ENCODE data around the gene CSF2RB.

CSF2RB gene

DNA sequence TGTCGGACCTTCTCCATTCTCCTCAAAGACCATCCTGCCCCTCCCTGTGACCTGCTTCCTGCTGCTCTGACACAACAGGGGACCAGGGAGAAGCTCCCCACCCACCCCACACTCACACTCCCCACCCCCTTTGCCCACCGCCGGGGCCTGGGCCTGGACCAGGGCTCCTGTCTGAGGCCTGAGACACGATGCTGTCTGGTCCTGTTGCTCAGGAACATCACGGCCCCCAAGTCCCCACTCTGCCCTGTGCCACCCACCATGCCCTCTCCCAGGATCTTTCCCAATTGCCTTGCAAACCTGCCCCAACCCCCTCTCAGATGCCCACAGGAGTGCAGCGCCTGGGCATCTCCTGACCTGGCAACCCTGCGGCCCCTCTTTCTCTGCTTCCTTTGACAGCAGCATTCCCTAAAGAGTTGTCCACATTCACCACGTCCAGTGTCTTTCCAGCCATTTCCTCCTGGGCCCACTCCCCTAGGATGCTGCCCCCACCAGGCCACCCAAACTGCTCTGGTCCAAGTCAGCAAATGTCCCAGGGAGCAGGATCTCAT, 10.8 kb downstream of the CSF2RB start:
- TF ChIP-seq, protein P1, sequence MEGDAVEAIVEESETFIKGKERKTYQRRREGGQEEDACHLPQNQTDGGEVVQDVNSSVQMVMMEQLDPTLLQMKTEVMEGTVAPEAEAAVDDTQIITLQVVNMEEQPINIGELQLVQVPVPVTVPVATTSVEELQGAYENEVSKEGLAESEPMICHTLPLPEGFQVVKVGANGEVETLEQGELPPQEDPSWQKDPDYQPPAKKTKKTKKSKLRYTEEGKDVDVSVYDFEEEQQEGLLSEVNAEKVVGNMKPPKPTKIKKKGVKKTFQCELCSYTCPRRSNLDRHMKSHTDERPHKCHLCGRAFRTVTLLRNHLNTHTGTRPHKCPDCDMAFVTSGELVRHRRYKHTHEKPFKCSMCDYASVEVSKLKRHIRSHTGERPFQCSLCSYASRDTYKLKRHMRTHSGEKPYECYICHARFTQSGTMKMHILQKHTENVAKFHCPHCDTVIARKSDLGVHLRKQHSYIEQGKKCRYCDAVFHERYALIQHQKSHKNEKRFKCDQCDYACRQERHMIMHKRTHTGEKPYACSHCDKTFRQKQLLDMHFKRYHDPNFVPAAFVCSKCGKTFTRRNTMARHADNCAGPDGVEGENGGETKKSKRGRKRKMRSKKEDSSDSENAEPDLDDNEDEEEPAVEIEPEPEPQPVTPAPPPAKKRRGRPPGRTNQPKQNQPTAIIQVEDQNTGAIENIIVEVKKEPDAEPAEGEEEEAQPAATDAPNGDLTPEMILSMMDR (IDR thresholded peaks at IDR 0.05; ENCODE audit: control insufficient read depth, extremely low read depth, insufficient read depth): no peak
- no peak overlapping the region for H3K4me3 ChIP-seq (ENCODE audit: low read depth, low read length)
- no peak for DNase-seq (ENCODE audit: low read depth)

DNA sequence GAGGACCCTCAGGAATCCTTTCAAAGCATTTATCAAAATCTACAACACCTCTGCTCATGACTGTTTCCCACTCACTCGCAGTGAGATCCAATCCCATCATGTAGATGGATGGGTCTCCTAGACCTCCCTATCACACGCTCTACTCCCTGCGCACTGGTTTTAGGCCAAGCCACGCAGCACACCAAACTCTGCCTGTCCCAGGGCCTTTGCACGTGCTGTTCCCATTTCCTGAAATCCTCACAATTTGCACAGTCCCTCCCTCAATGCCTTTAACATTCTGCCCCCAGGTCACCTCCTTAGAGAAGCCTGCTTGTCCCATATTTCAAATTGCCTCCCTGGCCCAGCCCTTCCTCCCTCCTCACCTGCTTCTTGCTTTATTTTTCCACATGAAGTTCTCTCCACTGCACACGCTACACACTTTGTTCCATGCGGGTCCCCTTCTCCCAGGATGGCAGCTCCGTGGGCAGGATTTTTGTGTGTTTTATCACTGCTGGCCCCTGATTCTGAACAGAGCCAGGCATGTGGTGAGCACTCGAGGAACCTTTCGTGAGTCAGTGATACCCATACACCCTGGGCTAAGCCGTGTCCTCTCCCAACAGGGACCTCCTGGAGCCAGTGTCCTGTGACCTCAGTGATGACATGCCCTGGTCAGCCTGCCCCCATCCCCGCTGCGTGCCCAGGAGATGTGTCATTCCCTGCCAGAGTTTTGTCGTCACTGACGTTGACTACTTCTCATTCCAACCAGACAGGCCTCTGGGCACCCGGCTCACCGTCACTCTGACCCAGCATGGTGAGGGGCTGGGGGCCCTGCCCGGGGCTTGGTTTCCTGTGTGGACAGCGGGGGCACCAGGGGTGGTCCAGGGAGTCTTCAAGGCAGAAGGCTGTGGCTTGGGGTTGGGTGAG, 12.2 kb downstream of the CSF2RB start:
- TF ChIP-seq, protein P1 (IDR thresholded peaks at IDR 0.05; ENCODE audit: control insufficient read depth, extremely low read depth, insufficient read depth): no peak
- no peak overlapping the region for H3K4me3 ChIP-seq (ENCODE audit: low read depth, low read length)
- DNase-seq (ENCODE audit: low read depth): no peak

DNA sequence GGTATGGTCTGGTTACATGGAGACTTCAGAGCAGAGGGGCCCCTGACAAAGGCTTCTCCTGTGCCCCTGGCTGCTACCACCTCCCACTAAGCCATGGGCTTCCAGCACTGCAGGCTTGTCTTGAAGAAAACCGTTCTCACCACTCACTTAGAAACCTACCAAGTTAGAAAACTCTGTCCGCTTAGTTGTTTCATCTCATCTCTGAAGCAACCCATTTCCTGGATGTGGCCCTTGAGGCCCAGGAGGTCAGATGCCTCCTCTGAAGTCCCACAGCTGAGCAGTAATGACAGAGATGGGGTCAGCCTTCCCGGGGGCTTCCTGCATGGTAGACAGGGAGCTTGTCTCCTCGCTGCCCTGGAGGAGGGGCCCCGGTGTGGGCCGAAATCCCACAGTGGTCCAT, 12.9 kb downstream of the CSF2RB start:
- no peak for DNase-seq (ENCODE audit: low read depth)
- no peak overlapping the region for H3K4me3 ChIP-seq (ENCODE audit: low read depth, low read length)
- TF ChIP-seq, protein P1 (IDR thresholded peaks at IDR 0.05; ENCODE audit: control insufficient read depth, extremely low read depth, insufficient read depth): no peak

DNA sequence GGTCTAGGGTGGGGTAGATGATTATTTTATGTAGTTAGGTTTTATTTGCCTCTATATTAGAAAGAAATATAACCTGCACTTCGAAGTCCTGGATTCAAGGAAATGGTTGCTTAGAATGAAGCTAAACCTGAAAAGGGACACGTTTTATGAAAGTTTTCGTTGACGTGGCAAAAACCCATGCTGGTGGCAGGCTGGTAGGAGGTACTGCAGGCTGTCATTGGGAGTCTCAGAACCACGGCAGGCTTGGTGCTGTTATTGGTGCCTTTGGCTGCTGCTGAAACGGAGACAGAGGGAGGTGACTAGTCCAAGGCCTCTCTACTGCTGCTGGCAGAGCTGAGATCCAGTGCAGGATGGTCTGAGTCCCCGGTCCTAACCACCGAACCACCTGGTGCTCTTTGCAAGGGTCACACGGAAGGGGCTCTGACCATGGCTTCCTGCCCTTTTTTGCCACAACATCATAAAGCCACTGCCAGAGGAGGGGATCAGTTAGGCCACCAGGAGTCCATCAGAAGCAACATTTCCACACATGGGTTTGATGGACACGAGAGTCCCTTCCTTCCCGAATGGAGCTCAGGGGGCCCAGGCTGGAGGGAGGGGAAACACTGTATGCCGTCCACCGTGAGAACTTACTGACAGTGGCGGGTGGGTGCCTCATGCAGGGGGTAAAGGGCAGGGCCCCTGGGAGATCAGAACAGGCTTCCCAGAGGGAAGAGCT, 13.4 kb downstream of the CSF2RB start:
- no peak overlapping the region for H3K4me3 ChIP-seq (ENCODE audit: low read depth, low read length)

DNA sequence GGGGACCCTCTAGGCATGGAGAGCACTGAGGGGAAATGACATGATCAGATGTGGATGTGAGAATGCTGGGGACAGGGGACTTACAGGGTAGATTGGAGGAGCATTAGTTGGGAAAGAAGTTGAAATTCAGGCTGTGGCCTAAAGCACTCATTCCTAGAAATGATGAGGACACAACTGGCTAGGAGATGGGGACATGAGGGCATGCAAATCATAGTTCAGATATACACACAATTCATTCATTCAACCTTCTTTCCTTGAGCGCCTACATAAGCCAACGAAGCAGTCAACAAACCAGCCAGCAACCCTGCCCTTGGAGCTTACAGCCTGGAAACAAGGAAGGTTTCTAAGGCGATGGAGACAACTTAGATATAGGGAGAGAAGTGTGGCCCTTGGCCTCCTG, 14.2 kb downstream of the CSF2RB start:
- DNase-seq (ENCODE audit: low read depth): no peak
- TF ChIP-seq, protein P1 (IDR thresholded peaks at IDR 0.05; ENCODE audit: control insufficient read depth, extremely low read depth, insufficient read depth): no peak
- H3K4me3 ChIP-seq (ENCODE audit: low read depth, low read length): no peak overlapping the region

More for the DNA sequence above, 13.4 kb downstream of the CSF2RB start:
- DNase-seq (ENCODE audit: low read depth): no peak
- TF ChIP-seq, protein P1 (IDR thresholded peaks at IDR 0.05; ENCODE audit: control insufficient read depth, extremely low read depth, insufficient read depth): no peak

DNA sequence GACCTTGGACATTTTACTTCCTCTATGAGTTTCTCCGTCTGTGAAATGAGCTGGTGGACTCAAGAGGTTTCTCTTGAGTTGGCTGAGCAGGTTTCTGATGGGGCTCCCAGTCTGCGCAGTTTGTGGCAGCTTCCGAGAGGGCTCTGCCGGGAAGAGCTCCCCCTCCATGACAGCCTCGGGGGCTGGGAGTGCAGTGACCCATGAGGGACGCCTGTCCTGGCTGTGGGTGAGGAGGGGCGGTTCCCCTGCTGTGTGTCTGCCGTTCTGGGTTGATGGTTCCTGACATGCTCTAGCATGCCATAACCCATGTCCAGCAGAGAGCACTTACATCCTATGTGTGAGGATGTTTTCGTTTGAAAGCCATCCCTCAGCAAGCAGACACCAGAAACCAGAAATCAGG, 14.8 kb downstream of the CSF2RB start:
- TF ChIP-seq, protein P1 (IDR thresholded peaks at IDR 0.05; ENCODE audit: control insufficient read depth, extremely low read depth, insufficient read depth): no peak
- H3K4me3 ChIP-seq (ENCODE audit: low read depth, low read length): no peak overlapping the region
- DNase-seq (ENCODE audit: low read depth): no peak
